Measurements from ENCODE around the gene TRUB2. TPM values are rescaled to one million over a fixed set of nuclear protein-coding genes. Genes with fewer than 3 reads are reported as not detected.

The TRUB2 gene
- total RNA-seq, 2 experiments from 2014 or later: 29.7 to 30.3 TPM

DNA sequence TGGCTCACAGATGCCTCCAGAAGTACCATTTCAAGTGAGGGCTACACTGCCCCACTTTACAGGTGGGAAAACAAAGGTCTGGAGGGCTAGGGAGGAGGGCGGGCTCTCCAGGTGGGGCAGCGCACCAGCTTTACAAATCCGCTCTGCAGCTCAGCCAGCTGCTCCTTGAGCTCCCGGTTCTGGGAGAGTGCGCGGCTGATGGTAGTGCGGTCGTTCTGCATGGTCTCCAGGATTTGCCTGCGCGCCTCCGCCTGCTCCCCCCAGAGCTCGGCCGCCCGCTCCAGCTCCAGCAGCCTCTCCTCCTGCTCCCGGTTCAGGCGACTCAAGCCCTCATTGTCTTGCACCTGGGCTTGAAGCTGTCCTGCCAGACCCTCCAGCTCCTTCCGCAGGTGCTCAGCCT is 61.9 kb downstream of the TRUB2 start:
- ChIA-PET CTCF (ENCODE audit: unreplicated experiment) (no interaction called here), POLR2A (interaction anchor here (0.5 to 1.0 kb wide), 4 partner anchors 10 to 529 kb away, joined by 3 to 4 read pairs (median 4); no protein-coding TSS in a partner anchor)
- Histone ChIP-seq H3K9me2 (ENCODE audit: insufficient read depth, low read length) (no peaks in the 10 kb centered on the region), H3K27ac (ENCODE audit: low read depth, low read length, poor library complexity, severe bottlenecking) (no peak overlapping the region), H3K36me3 (ENCODE audit: insufficient read depth, low read length) (peaks cover 9% of the 10 kb centered on the region; the same call in 1 of the 2 replicates), H3K4me2 (ENCODE audit: low read length) (no peak overlapping the region), H3K9me3 (ENCODE audit: low read length) (no peaks in the 10 kb centered on the region), H3K4me3 (ENCODE audit: low read depth, low read length, poor library complexity, severe bottlenecking) (no peak overlapping the region), H3K79me2 (ENCODE audit: insufficient read depth, low read depth, low read length) (no peaks in the 10 kb centered on the region), H4K20me1 (ENCODE audit: insufficient read depth, low read length) (no peaks in the 10 kb centered on the region), H3K4me1 (ENCODE audit: insufficient read depth, low read length, poor library complexity, severe bottlenecking) (no peaks in the 10 kb centered on the region), H2AFZ (ENCODE audit: low read length) (no peak overlapping the region)
- intact Hi-C loops (cut with micrococcal nuclease; ENCODE audit: unreplicated experiment): no loop called here
- DNase-seq (ENCODE audit: low spot score): no peak
- TF ChIP-seq, protein P1, sequence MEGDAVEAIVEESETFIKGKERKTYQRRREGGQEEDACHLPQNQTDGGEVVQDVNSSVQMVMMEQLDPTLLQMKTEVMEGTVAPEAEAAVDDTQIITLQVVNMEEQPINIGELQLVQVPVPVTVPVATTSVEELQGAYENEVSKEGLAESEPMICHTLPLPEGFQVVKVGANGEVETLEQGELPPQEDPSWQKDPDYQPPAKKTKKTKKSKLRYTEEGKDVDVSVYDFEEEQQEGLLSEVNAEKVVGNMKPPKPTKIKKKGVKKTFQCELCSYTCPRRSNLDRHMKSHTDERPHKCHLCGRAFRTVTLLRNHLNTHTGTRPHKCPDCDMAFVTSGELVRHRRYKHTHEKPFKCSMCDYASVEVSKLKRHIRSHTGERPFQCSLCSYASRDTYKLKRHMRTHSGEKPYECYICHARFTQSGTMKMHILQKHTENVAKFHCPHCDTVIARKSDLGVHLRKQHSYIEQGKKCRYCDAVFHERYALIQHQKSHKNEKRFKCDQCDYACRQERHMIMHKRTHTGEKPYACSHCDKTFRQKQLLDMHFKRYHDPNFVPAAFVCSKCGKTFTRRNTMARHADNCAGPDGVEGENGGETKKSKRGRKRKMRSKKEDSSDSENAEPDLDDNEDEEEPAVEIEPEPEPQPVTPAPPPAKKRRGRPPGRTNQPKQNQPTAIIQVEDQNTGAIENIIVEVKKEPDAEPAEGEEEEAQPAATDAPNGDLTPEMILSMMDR (conservative IDR thresholded peaks at IDR 0.05; ENCODE audit: low read length): no peak
- TF ChIP-seq EZH2phosphoT487 (IDR thresholded peaks at IDR 0.05; ENCODE audit: borderline replicate concordance, low read depth, low read length): no peak
- no TSS peak for BruUV-seq (replicated peaks)

DNA sequence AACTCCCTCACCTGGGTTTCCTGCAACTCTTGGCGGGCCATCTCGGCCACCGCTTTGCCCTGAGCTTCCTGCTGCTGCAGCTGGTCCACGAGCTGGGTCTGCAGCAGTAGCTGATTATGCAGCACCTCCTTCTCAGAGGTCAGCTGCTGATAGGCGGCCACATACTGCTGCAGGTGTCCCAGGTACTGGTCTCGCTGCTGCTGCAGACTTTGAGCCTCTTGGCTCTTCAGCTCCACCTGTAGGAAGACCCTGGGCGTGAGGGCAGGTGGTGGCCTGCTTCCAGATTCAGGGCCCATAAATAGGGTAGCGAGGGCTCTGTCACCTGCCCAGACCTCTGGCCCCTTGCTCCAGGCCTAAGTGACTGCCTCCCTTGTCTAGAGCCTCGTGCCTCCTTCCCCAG is 63.1 kb downstream of the TRUB2 start:
- Histone ChIP-seq H3K9me3 (ENCODE audit: low read length) (no peaks in the 10 kb centered on the region), H4K20me1 (ENCODE audit: insufficient read depth, low read length) (no peaks in the 10 kb centered on the region), H3K27ac (ENCODE audit: low read depth, low read length, poor library complexity, severe bottlenecking) (no peak overlapping the region), H3K79me2 (ENCODE audit: insufficient read depth, low read depth, low read length) (no peaks in the 10 kb centered on the region), H2AFZ (ENCODE audit: low read length) (no peak overlapping the region), H3K4me2 (ENCODE audit: low read length) (no peak overlapping the region), H3K36me3 (ENCODE audit: insufficient read depth, low read length) (peaks cover 9% of the 10 kb centered on the region; the same call in 1 of the 2 replicates), H3K4me3 (ENCODE audit: low read depth, low read length, poor library complexity, severe bottlenecking) (no peak overlapping the region), H3K4me1 (ENCODE audit: insufficient read depth, low read length, poor library complexity, severe bottlenecking) (no peaks in the 10 kb centered on the region), H3K9me2 (ENCODE audit: insufficient read depth, low read length) (no peaks in the 10 kb centered on the region)
- CTCF ChIA-PET (ENCODE audit: unreplicated experiment): no interaction called here
- TF ChIP-seq, protein P1 (conservative IDR thresholded peaks at IDR 0.05; ENCODE audit: low read length): 0 out of 2 replicates have a peak, but pooled peaks have one; percentile 40
- TF ChIP-seq EZH2phosphoT487 (IDR thresholded peaks at IDR 0.05; ENCODE audit: borderline replicate concordance, low read depth, low read length): no peak
- no peak for DNase-seq (ENCODE audit: low spot score)
- intact Hi-C loops (cut with micrococcal nuclease; ENCODE audit: unreplicated experiment): no loop called here
- no TSS peak for BruUV-seq (replicated peaks)
- POLR2A ChIA-PET: no interaction called here

DNA sequence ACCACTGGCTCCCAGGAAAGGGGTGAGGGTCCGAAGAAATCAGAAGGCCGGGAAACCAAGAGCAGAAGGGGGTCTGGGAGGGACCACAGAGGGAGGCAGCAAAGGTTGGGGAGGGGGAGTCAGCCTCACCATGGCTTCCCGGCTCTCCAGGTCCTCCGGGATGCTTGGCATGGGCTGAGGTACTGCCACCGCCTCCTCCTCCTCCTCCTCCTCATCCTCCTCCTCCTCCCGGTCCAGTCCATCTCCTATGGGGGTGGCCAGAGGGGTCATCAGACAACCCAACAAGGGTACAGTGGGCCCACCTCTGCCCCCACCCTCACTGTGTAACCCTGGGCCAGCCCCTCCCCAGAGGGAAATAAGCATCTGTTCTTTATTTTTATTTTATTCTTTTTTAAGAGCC is 63.9 kb downstream of the TRUB2 start:
- ChIA-PET POLR2A (no interaction called here), CTCF (ENCODE audit: unreplicated experiment) (no interaction called here)
- H3K27ac ChIP-seq (ENCODE audit: low read depth, low read length, poor library complexity, severe bottlenecking): no peak overlapping the region
- BruUV-seq (replicated peaks): no TSS peak
- DNase-seq (ENCODE audit: low spot score): no peak
- H3K79me2 ChIP-seq (ENCODE audit: insufficient read depth, low read depth, low read length): no peaks in the 10 kb centered on the region
- no peak for TF ChIP-seq EZH2phosphoT487 (IDR thresholded peaks at IDR 0.05; ENCODE audit: borderline replicate concordance, low read depth, low read length)
- TF ChIP-seq, protein P1 (conservative IDR thresholded peaks at IDR 0.05; ENCODE audit: low read length): no peak
- H4K20me1 ChIP-seq (ENCODE audit: insufficient read depth, low read length): no peaks in the 10 kb centered on the region
- intact Hi-C loops (cut with micrococcal nuclease; ENCODE audit: unreplicated experiment): no loop called here
- no peaks in the 10 kb centered on the region for H3K9me2 ChIP-seq (ENCODE audit: insufficient read depth, low read length)
- H3K9me3 ChIP-seq (ENCODE audit: low read length): no peaks in the 10 kb centered on the region
- H3K4me1 ChIP-seq (ENCODE audit: insufficient read depth, low read length, poor library complexity, severe bottlenecking): peaks cover 2% of the 10 kb centered on the region
- no peak overlapping the region for H2AFZ ChIP-seq (ENCODE audit: low read length)
- no peak overlapping the region for H3K4me2 ChIP-seq (ENCODE audit: low read length)
- H3K36me3 ChIP-seq (ENCODE audit: insufficient read depth, low read length): peaks cover 9% of the 10 kb centered on the region; the same call in 1 of the 2 replicates
- no peak overlapping the region for H3K4me3 ChIP-seq (ENCODE audit: low read depth, low read length, poor library complexity, severe bottlenecking)
